Esophagus (tissue), 2 donors: Measurements from ENCODE around the gene POU2F3. TPM values are rescaled to one million over a fixed set of nuclear protein-coding genes. Genes with fewer than 3 reads are reported as not detected.

ENCODE experiments used
- H3K27ac ChIP-seq, 2 donors: one replicate each; pipeline ENCODE4 v1.5.1; 2013; ENCODE audit warnings: low read depth in 2 of 2, mild to moderate bottlenecking in 2 of 2, inconsistent platforms in 1 of 2, low read length in 1 of 2, moderate library complexity in 1 of 2
- H3K27me3 ChIP-seq, 2 donors: one replicate each; pipeline ENCODE4 v1.6.1; 2013; ENCODE audit warnings: low read length in 2 of 2, control low read depth in 1 of 2, mild to moderate bottlenecking in 1 of 2; ENCODE audit not compliant: insufficient read depth in 2 of 2, control insufficient read depth in 1 of 2
- H3K36me3 ChIP-seq, 2 donors: one replicate each; pipeline ENCODE4 v1.6.1; 2013; ENCODE audit warnings: low read length in 1 of 2; ENCODE audit not compliant: control insufficient read depth in 2 of 2, insufficient read depth in 2 of 2
- H3K4me1 ChIP-seq, 2 donors: one replicate each; pipeline ENCODE4 v1.6.1; 2013; ENCODE audit warnings: low read length in 1 of 2; ENCODE audit not compliant: control insufficient read depth in 2 of 2, insufficient read depth in 2 of 2
- H3K4me3 ChIP-seq, 2 donors: one replicate each; pipeline ENCODE4 v1.5.1; 2013; ENCODE audit warnings: low read length in 2 of 2, mild to moderate bottlenecking in 2 of 2, low read depth in 1 of 2, moderate library complexity in 1 of 2
- H3K9me3 ChIP-seq, 2 donors: one replicate each; pipeline ENCODE4 v1.6.1; 2013; ENCODE audit warnings: mild to moderate bottlenecking in 2 of 2, low read depth in 1 of 2, low read length in 1 of 2, moderate library complexity in 1 of 2; ENCODE audit not compliant: control insufficient read depth in 2 of 2, insufficient read depth in 1 of 2
- WGBS, 2 donors: extraction: QIAGEN DNeasy Blood & Tissue Kit; methylation state at CpG; one replicate each; pipeline ENCODE4 v1.1.7; 2013; 5-methylcytosine and 5-hydroxymethylcytosine counted together
- polyA plus RNA-seq, 2 donors: library from polyadenylated mRNA; stranded (reverse); fragments of 200-250 nt; gene quantifications; one replicate each; pipeline ENCODE4 v1.2.3, GENCODE V29; 2013
- donor health status: healthy with polysubstance abuse.
- donor health status: Bipolar disorder and iron deficiency.

POU2F3 gene
- polyA plus RNA-seq, 2 donors, result 3.1 to 4.5 TPM

- H3K4me1 ChIP-seq, result peaks cover 0 to 5% of the 10 kb centered on the region in 2 donors
- H3K9me3 ChIP-seq, result no peaks in the 10 kb centered on the region
- H3K27ac ChIP-seq, result no peak overlapping the region
- H3K36me3 ChIP-seq, result no peaks in the 10 kb centered on the region
- H3K27me3 ChIP-seq, result peaks cover 0 to 3% of the 10 kb centered on the region in 2 donors
- 84% methylated on average over 2 of the region's 2 CpGs for WGBS, 2 donors
- H3K4me3 ChIP-seq, result no peak overlapping the region
Observed at GRCh38 chr11:120256779-120257178, 16.8 kb downstream of the POU2F3 start.

- 88 to 90% methylated on average over 9 of the region's 9 CpGs for WGBS, 2 donors
- Histone ChIP-seq H3K4me1 (peaks cover 0 to 5% of the 10 kb centered on the region in 2 donors), H3K27me3 (peaks cover 0 to 3% of the 10 kb centered on the region in 2 donors), H3K9me3 (no peaks in the 10 kb centered on the region), H3K27ac (no peak overlapping the region), H3K4me3 (no peak overlapping the region), H3K36me3 (no peaks in the 10 kb centered on the region)
Observed at GRCh38 chr11:120257346-120257745, 17.4 kb downstream of the POU2F3 start.

- no peaks in the 10 kb centered on the region for H3K9me3 ChIP-seq
- H3K27ac ChIP-seq, result no peak overlapping the region
- H3K4me3 ChIP-seq, result no peak overlapping the region
- WGBS, 2 donors, result 87 to 88% methylated on average over 3 of the region's 3 CpGs
- H3K27me3 ChIP-seq, result peaks cover 0 to 3% of the 10 kb centered on the region in 2 donors
- no peaks in the 10 kb centered on the region for H3K36me3 ChIP-seq
- H3K4me1 ChIP-seq, result peaks cover 0 to 5% of the 10 kb centered on the region in 2 donors
Observed at GRCh38 chr11:120258661-120259060, 18.7 kb downstream of the POU2F3 start.

- no peaks in the 10 kb centered on the region for H3K36me3 ChIP-seq
- no peak overlapping the region for H3K27ac ChIP-seq
- no peaks in the 10 kb centered on the region for H3K9me3 ChIP-seq
- H3K4me3 ChIP-seq, result no peak overlapping the region
- H3K27me3 ChIP-seq, result no peaks in the 10 kb centered on the region
- WGBS, 2 donors, result 91 to 92% methylated on average over 3 of the region's 3 CpGs
- H3K4me1 ChIP-seq, result peaks cover 0 to 5% of the 10 kb centered on the region in 2 donors
Observed at GRCh38 chr11:120259241-120259640, 19.3 kb downstream of the POU2F3 start.

GRCh38 chr11:120259988-120260565, 20.1 kb downstream of the POU2F3 start:
- H3K4me1 ChIP-seq, result peaks cover 0 to 5% of the 10 kb centered on the region in 2 donors
- no peak overlapping the region for H3K4me3 ChIP-seq
- H3K36me3 ChIP-seq, result no peaks in the 10 kb centered on the region
- peak overlapping the region in 1 of 2 donors; percentile 58 for H3K27ac ChIP-seq
- no peaks in the 10 kb centered on the region for H3K27me3 ChIP-seq
- H3K9me3 ChIP-seq, result no peaks in the 10 kb centered on the region
- 63 to 70% methylated on average over 7 of the region's 7 CpGs for WGBS, 2 donors

- Histone ChIP-seq H3K4me3 (no peak overlapping the region), H3K9me3 (no peaks in the 10 kb centered on the region), H3K4me1 (peaks cover 0 to 5% of the 10 kb centered on the region in 2 donors), H3K27me3 (no peaks in the 10 kb centered on the region), H3K27ac (no peak overlapping the region), H3K36me3 (peaks cover 0 to under 1% of the 10 kb centered on the region in 2 donors)
- WGBS, 2 donors, result 65 to 76% methylated on average over 7 of the region's 7 CpGs
Observed at GRCh38 chr11:120260616-120261015, 20.7 kb downstream of the POU2F3 start.

- H3K27ac ChIP-seq, result no peak overlapping the region
- H3K36me3 ChIP-seq, result peaks cover 0 to 2% of the 10 kb centered on the region in 2 donors
- H3K4me3 ChIP-seq, result no peak overlapping the region
- peaks cover 0 to 5% of the 10 kb centered on the region in 2 donors for H3K4me1 ChIP-seq
- no peaks in the 10 kb centered on the region for H3K9me3 ChIP-seq
- no peaks in the 10 kb centered on the region for H3K27me3 ChIP-seq
Observed at GRCh38 chr11:120261321-120261720, 21.4 kb downstream of the POU2F3 start.

GRCh38 chr11:120261931-120262330, 22.0 kb downstream of the POU2F3 start:
- WGBS, 2 donors, result 79 to 89% methylated on average over 3 of the region's 3 CpGs
- H3K27ac ChIP-seq, result no peak overlapping the region
- peaks cover 0 to 2% of the 10 kb centered on the region in 2 donors for H3K36me3 ChIP-seq
- H3K4me3 ChIP-seq, result no peak overlapping the region
- H3K4me1 ChIP-seq, result peaks cover 0 to 5% of the 10 kb centered on the region in 2 donors
- no peaks in the 10 kb centered on the region for H3K27me3 ChIP-seq
- no peaks in the 10 kb centered on the region for H3K9me3 ChIP-seq

GRCh38 chr11:120267319-120267718, 27.4 kb downstream of the POU2F3 start:
- Histone ChIP-seq H3K27ac (no peak overlapping the region), H3K4me1 (peaks cover 0 to 6% of the 10 kb centered on the region in 2 donors), H3K27me3 (no peaks in the 10 kb centered on the region), H3K4me3 (no peak overlapping the region), H3K9me3 (no peaks in the 10 kb centered on the region), H3K36me3 (peaks cover 0 to 2% of the 10 kb centered on the region in 2 donors)
- 67 to 82% methylated on average over 2 of the region's 2 CpGs for WGBS, 2 donors

- Histone ChIP-seq H3K27ac (no peak overlapping the region), H3K4me3 (no peak overlapping the region), H3K4me1 (peaks cover 0 to 9% of the 10 kb centered on the region in 2 donors), H3K36me3 (peaks cover 0 to 2% of the 10 kb centered on the region in 2 donors), H3K9me3 (no peaks in the 10 kb centered on the region), H3K27me3 (no peaks in the 10 kb centered on the region)
- 70 to 84% methylated on average over 5 of the region's 5 CpGs for WGBS, 2 donors
Observed at GRCh38 chr11:120268686-120269085, 28.7 kb downstream of the POU2F3 start.
